GM12873 (cell line): Measurements from ENCODE around the gene PEF1.

Experiments
- TF ChIP-seq, protein P1 (sequence below): IDR thresholded peaks from 2 replicates; pipeline ENCODE4 v1.5.1; 2012; ENCODE audit warnings: low read depth, mild to moderate bottlenecking, moderate library complexity, low read length, control low read depth; ENCODE audit not compliant: insufficient read depth; ENCODE audit errors: missing control alignments

Gene PEF1

GRCh38 chr1:31627930-31628559 is 16.6 kb downstream of the PEF1 start:
- TF ChIP-seq, protein P1, sequence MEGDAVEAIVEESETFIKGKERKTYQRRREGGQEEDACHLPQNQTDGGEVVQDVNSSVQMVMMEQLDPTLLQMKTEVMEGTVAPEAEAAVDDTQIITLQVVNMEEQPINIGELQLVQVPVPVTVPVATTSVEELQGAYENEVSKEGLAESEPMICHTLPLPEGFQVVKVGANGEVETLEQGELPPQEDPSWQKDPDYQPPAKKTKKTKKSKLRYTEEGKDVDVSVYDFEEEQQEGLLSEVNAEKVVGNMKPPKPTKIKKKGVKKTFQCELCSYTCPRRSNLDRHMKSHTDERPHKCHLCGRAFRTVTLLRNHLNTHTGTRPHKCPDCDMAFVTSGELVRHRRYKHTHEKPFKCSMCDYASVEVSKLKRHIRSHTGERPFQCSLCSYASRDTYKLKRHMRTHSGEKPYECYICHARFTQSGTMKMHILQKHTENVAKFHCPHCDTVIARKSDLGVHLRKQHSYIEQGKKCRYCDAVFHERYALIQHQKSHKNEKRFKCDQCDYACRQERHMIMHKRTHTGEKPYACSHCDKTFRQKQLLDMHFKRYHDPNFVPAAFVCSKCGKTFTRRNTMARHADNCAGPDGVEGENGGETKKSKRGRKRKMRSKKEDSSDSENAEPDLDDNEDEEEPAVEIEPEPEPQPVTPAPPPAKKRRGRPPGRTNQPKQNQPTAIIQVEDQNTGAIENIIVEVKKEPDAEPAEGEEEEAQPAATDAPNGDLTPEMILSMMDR, result no peak

- TF ChIP-seq, protein P1, result no peak
Observed at GRCh38 chr1:31627301-31627929, 17.3 kb downstream of the PEF1 start.

- TF ChIP-seq, protein P1, result no peak
Observed at GRCh38 chr1:31626223-31627207, 18.2 kb downstream of the PEF1 start.

DNA sequence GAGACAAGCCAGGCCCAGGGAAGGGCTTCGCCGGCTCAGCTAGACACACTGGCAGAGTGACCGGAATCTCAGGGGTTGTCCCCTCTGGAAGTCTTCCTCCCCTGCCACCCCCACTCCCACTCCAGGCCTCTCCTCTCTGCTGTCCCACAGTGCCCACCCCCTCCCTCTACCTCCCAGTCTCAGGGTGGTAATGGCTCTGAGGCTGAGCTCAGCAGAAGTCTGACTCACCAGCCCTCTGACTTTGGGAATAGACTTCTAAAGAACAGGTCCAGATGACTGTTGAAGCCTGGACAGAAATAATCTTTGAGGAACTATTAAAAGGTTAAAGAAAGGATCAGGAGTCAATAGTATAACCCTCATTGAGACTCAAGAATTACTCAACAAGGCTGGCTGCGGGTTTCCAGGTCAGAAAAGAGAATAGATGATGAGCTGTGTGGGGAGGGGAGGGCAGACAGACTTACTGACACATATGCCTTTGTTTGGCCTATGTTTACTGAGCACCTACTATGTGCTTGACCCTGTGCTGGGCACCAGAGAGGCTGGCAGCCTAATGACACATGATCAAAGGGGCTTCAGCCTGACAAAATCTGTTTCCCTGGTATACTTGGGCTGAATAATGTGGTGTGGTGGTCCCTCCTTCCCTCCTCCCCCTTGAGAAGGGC is 19.0 kb downstream of the PEF1 start:
- TF ChIP-seq, protein P1, result no peak

DNA sequence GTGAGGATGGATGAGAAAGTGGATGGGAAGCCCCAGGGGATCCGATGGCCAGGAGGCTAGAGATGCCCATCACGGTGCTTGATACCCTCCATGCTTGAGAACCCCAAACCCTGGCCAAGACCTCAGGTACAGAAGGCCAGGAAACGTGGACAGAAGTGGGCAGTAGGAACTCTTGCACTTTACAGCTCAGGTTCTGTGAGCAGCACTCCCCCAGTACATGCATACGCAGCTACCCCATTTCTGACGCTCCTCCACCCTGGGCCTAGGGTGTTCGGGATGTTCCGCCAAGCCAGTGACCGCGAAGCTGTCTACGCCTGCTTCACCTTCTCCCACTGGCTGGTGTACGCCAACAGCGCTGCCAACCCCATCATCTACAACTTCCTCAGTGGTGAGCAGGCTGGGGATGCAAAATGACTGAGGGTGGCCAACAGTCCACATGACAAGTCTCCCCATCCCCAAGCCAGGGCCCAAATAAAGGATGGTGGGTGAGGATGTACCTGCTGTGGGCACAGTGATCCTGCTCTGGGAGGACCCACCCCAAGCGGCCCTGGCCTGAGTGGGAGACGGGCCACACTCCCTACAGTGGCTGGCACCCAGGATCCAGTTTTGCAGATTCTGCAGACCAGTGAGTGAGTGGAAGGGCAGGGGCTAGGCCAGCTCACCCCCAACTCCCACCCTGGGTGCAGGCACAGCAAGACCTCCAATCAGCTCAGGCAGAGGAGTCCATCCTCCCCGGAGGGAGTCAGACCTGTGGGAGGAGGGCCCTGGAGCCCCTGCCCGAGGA is 19.8 kb downstream of the PEF1 start:
- TF ChIP-seq, protein P1, result no peak

- TF ChIP-seq, protein P1, result no peak
Observed at GRCh38 chr1:31624309-31624708, 20.4 kb downstream of the PEF1 start.
